Vagina (tissue), 2 donors: Measurements from ENCODE around the gene MYO18A.

ENCODE experiments used
- CTCF ChIP-seq, 3 experiments: fragments of 450-650 bp in 2 of 3; fragments of 200-600 bp in 1 of 3; sonication (generic) in 1 of 3; IDR thresholded peaks; one replicate each; pipeline ENCODE4 v1.5.1; 2017 to 2019; ENCODE audit warnings: antibody characterized with exemption in 3 of 3, mild to moderate bottlenecking in 2 of 3, moderate library complexity in 2 of 3
- POLR2A ChIP-seq, 2 donors: fragments of 450-650 bp; IDR thresholded peaks; one replicate each; pipeline ENCODE4 v1.6.1; 2017; ENCODE audit warnings: antibody characterized with exemption in 2 of 2, mild to moderate bottlenecking in 2 of 2, moderate library complexity in 2 of 2

GRCh38 chr17:29045734-29046472 lies 134.3 kb downstream of the MYO18A start:
- TF ChIP-seq CTCF (IDR thresholded peaks at IDR 0.05), result no peak
- no peak for TF ChIP-seq POLR2A (IDR thresholded peaks at IDR 0.05)
